ENCODE measurements around the gene ZNF430. TPM values are rescaled to one million over a fixed set of nuclear protein-coding genes. Genes with fewer than 3 reads are reported as not detected.
"Not testable (repeated sequence)": the region's sequence is repeated elsewhere in the genome, so short reads cannot be mapped to it uniquely, and the experiment has no call there.

ZNF430 gene
- total RNA-seq = 22.4 and 23.7 TPM in 2 replicates

- intact Hi-C loops (cut with micrococcal nuclease) = loop anchor here (1.0 to 10.0 kb wide), 9 partner anchors 21 to 484 kb away; partner anchors contain the start of genes ZNF429, ZNF493, ZNF66 and ZNF708
These were observed at the start of gene ZNF430 for GRCh38 chr19:21020298-21021227. ZNF430 (plus strand) TSS chr19:21020657; CDS start chr19:21020801, 144 bp downstream.

- intact Hi-C loops (cut with micrococcal nuclease) = not testable (repeated sequence)
These were observed 27.7 kb upstream of the ZNF430 start for GRCh38 chr19:20992788-20993187.

- intact Hi-C loops (cut with micrococcal nuclease) = loop anchor here (1.0 to 5.0 kb wide), 3 partner anchors 20 to 82 kb away; partner anchors contain the start of genes ZNF430, ZNF714 and ZNF85
These were observed 20.6 kb upstream of the ZNF430 start for GRCh38 chr19:20999731-21000352.

GRCh38 chr19:21021238-21021637, 781 bp downstream of the ZNF430 start:
- intact Hi-C loops (cut with micrococcal nuclease) = loop anchor here (2.0 to 10.0 kb wide), 5 partner anchors 120 to 484 kb away; partner anchors contain the start of genes ZNF429, ZNF493, ZNF708 and ZNF737

- intact Hi-C loops (cut with micrococcal nuclease) = loop anchor here (10.0 kb wide), 2 partner anchors 302 to 458 kb away; partner anchors contain the start of genes ZNF708 and ZNF737
These were observed 2.5 kb downstream of the ZNF430 start for GRCh38 chr19:21022996-21023395.

GRCh38 chr19:21023901-21024300, 3.4 kb downstream of the ZNF430 start:
- intact Hi-C loops (cut with micrococcal nuclease) = loop anchor here (10.0 kb wide), 2 partner anchors 301 to 459 kb away; partner anchors contain the start of genes ZNF708 and ZNF737

- intact Hi-C loops (cut with micrococcal nuclease) = loop anchor here (10.0 kb wide), 2 partner anchors 296 to 464 kb away; partner anchors contain the start of genes ZNF708 and ZNF737
These were observed 8.5 kb downstream of the ZNF430 start for GRCh38 chr19:21028969-21029268.

- intact Hi-C loops (cut with micrococcal nuclease) = no loop called here
These were observed 24.6 kb downstream of the ZNF430 start for GRCh38 chr19:21045028-21045427.

GRCh38 chr19:21046489-21046888, 26.0 kb downstream of the ZNF430 start:
- intact Hi-C loops (cut with micrococcal nuclease) = no loop called here

GRCh38 chr19:21047716-21048115, 27.3 kb downstream of the ZNF430 start:
- intact Hi-C loops (cut with micrococcal nuclease) = no loop called here

GRCh38 chr19:21052902-21053301, 32.4 kb downstream of the ZNF430 start:
- intact Hi-C loops (cut with micrococcal nuclease) = no loop called here

GRCh38 chr19:21065336-21065735, 44.9 kb downstream of the ZNF430 start:
- intact Hi-C loops (cut with micrococcal nuclease) = no loop called here

GRCh38 chr19:21082011-21082975, 61.8 kb downstream of the ZNF430 start, which contains the start of gene ZNF714:
ZNF714 (plus strand) TSS chr19:21082203; CDS start chr19:21098269, 16,066 bp downstream.
- intact Hi-C loops (cut with micrococcal nuclease) = loop anchor here (1.0 to 5.0 kb wide), 6 partner anchors 60 to 305 kb away; partner anchors contain the start of genes ZNF430, ZNF431, ZNF66 and ZNF708

GRCh38 chr19:21084343-21084742, 63.9 kb downstream of the ZNF430 start:
- intact Hi-C loops (cut with micrococcal nuclease) = loop anchor here (5.0 kb wide), 1 partner anchor 307 kb away; the partner anchor contains the start of gene ZNF66

- intact Hi-C loops (cut with micrococcal nuclease) = no loop called here
These were observed 67.4 kb downstream of the ZNF430 start for GRCh38 chr19:21087871-21088270.

- intact Hi-C loops (cut with micrococcal nuclease) = no loop called here
These were observed 71.7 kb downstream of the ZNF430 start for GRCh38 chr19:21092109-21092508.

- intact Hi-C loops (cut with micrococcal nuclease) = no loop called here
These were observed 74.0 kb downstream of the ZNF430 start for GRCh38 chr19:21094347-21095025.

- intact Hi-C loops (cut with micrococcal nuclease) = no loop called here
These were observed 77.8 kb downstream of the ZNF430 start for GRCh38 chr19:21098291-21098690.

- intact Hi-C loops (cut with micrococcal nuclease) = no loop called here
These were observed 81.2 kb downstream of the ZNF430 start for GRCh38 chr19:21101521-21102242.
